ENCODE data around the gene ST8SIA6. TPM values are rescaled to one million over a fixed set of nuclear protein-coding genes. Genes with fewer than 3 reads are reported as not detected.

The ST8SIA6 gene
- total and polyA plus RNA-seq, 7 experiments from 2014 or later: 0.08 to 2.5 (median 0.56) TPM

DNA sequence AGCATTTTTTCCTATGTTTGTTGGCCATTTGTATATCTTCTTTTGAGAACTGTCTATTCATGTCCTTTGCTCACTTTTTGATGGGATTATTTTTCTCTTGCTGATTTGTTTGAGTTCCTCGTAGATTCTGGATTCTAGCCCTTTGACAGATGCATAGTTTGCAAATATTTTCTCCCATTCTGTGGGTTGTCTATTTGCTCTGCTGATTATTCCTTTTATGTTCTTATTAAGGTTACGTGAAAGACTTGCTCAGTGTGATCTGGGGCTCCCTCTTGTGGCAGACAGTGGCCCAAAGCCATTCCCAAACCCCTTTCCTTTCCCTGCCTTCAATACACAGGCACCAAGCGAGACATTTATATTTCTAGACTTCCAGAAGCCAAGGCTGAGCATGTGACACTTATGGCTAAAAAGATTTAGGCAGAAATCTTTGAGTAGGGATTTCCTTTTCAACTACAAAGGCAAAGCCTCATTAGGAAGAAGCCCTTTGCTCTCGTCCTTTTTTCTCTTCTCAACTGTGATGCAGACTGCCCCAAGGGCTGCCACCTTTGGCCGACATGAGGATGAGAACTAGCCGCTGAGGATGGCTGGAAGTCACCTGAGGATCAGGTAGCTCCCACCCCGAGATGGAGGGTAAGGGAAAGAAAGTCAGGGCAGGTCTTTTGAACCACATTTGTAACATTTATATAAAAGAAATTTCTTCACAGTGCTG lies 23.6 kb downstream of the ST8SIA6 start:
- Histone ChIP-seq H3K27ac (ENCODE audit: low read depth, low read length) (no peak overlapping the region), H3K4me1 (ENCODE audit: control insufficient read depth in 2 of 2, insufficient read depth in 2 of 2, low read length in 2 of 2) (peaks cover 37 to 43% of the 10 kb centered on the region in 2 donors), H3K27me3 (ENCODE audit: control insufficient read depth in 2 of 2, insufficient read depth in 2 of 2, low read length in 2 of 2) (no peaks in the 10 kb centered on the region), H3K9me3 (ENCODE audit: control insufficient read depth in 2 of 3, low read length in 3 of 3) (no peaks in the 10 kb centered on the region), H3K36me3 (ENCODE audit: control insufficient read depth in 2 of 3, insufficient read depth in 3 of 3, low read length in 3 of 3) (no peaks in the 10 kb centered on the region), H3K4me3 (ENCODE audit: low read length) (no peak overlapping the region)
- peaks cover 43 to 58% (median 53%) of the 10 kb centered on the region in 7 donors for H3K4me1 Mint-ChIP-seq
- H3K4me3 Mint-ChIP-seq: peak overlapping the region in 9 of 10 donors; percentile 11 to 81 (median 42)
- ChIA-PET POLR2A (interaction anchor here (1.8 to 8.2 kb wide), 2 partner anchors 17 to 22 kb away, joined by 9 to 200 read pairs; no protein-coding TSS in a partner anchor), CTCF (interaction anchor here (1.0 to 7.0 kb wide), 5 partner anchors 11 to 140 kb away, joined by 3 to 178 read pairs (median 5); no protein-coding TSS in a partner anchor)
- H3K9me3 Mint-ChIP-seq: no peaks in the 10 kb centered on the region
- ATAC-seq (peak; percentile 43), DNase-seq (peak in 8 of 9 donors; percentile 44 to 68 (median 60))
- H3K36me3 Mint-ChIP-seq: peaks cover 0 to 5% (median 0%) of the 10 kb centered on the region in 5 donors
- intact Hi-C loops (cut with micrococcal nuclease): loop anchor here (1.0 kb wide), 6 partner anchors 22 to 602 kb away; no protein-coding TSS in a partner anchor
- peak overlapping the region in 8 of 9 donors; percentile 20 to 97 (median 90) for H3K27ac Mint-ChIP-seq
- peaks cover 0 to 24% (median 0%) of the 10 kb centered on the region in 5 donors for H3K27me3 Mint-ChIP-seq

DNA sequence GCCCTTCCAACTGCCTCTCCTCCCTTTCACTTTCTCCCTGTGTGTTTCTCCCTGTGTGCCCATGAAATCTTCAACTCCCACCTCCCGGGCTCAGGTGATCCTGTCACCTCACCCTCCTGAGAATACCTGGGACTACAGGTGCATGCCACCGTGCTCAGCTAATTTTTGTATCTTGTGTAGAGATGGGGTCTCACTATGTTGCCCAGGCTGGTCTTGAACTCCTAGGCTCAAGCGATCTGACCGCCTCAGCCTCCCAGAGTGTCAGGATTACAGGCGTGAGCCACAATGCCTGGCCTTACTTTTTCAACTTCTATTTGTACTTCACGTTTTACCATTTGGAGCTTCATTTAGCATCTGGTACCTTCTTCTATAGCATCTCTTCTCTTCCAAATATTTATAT lies 24.9 kb downstream of the ST8SIA6 start:
- ChIA-PET POLR2A (interaction anchor here (1.0 to 8.2 kb wide), 10 partner anchors 9 to 612 kb away, joined by 3 to 200 read pairs (median 9); partner anchors contain the start of genes RSU1, ST8SIA6, STAM and VIM), CTCF (interaction anchor here (0.6 to 7.0 kb wide), 13 partner anchors 10 to 612 kb away, joined by 3 to 178 read pairs (median 4); partner anchors contain the start of gene RSU1)
- H3K36me3 ChIP-seq (ENCODE audit: control insufficient read depth in 2 of 3, insufficient read depth in 3 of 3, low read length in 3 of 3): no peaks in the 10 kb centered on the region
- intact Hi-C loops (cut with micrococcal nuclease): loop anchor here (2.0 to 10.0 kb wide), 12 partner anchors 23 to 1565 kb away; partner anchors contain the start of genes STAM (in 2 of the 2), ARL5B (in 1 of the 2), MINDY3 (in 1 of the 2) and NSUN6 (in 1 of the 2)
- DNase-seq (no peak), ATAC-seq (no peak)
- peak overlapping the region; percentile 67 for H3K27ac ChIP-seq (ENCODE audit: low read depth, low read length)
- H3K27ac Mint-ChIP-seq: peak overlapping the region; percentile 88 to 97 (median 92)
- no peaks in the 10 kb centered on the region for H3K27me3 ChIP-seq (ENCODE audit: control insufficient read depth in 2 of 2, insufficient read depth in 2 of 2, low read length in 2 of 2)
- peaks cover 52 to 71% (median 66%) of the 10 kb centered on the region in 7 donors for H3K4me1 Mint-ChIP-seq
- peaks cover 43 to 54% of the 10 kb centered on the region in 2 donors for H3K4me1 ChIP-seq (ENCODE audit: control insufficient read depth in 2 of 2, insufficient read depth in 2 of 2, low read length in 2 of 2)
- H3K4me3 Mint-ChIP-seq: peak overlapping the region; percentile 70 to 87 (median 79)
- H3K9me3 Mint-ChIP-seq: no peaks in the 10 kb centered on the region
- H3K9me3 ChIP-seq (ENCODE audit: control insufficient read depth in 2 of 3, low read length in 3 of 3): no peaks in the 10 kb centered on the region
- H3K27me3 Mint-ChIP-seq: peaks cover 0 to 19% (median 0%) of the 10 kb centered on the region in 5 donors
- H3K36me3 Mint-ChIP-seq: peaks cover 0 to 7% (median 0%) of the 10 kb centered on the region in 5 donors
- peak overlapping the region; percentile 44 for H3K4me3 ChIP-seq (ENCODE audit: low read length)

DNA sequence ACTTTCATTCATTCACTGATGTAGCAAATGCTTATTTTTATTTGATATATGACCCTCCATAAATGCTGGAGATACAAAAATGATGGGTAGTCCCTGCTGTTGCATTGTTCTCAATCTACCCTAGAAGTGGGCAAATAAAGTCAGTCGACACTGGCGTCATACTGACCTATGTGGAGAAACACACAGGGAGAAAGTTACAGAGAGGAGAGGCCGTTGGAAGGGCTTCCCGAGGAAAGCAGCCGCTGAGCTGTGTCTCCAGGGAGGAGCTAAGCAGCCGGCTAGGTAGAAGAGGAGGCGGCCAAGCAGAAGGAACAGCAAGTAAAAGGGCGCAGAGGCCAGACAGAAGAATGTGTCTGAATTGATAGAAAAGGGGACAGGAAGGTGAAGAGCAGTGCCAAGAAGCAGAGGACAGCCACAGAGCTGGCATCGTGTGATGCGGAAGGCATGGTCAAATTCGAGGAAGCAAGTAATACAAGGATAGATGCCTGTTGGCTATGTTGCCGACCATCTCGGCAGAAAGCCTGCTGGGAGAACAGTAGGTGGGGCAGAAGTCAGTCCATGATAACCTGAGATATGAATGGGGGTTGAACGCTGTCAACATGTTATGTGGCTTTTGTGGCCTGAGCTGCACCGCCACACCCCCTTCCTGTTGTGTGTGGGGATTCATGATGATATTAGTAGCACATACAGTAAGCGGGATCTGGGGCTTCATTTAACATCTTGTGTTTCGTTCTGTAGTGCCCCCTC lies 25.9 kb downstream of the ST8SIA6 start:
- Mint-ChIP-seq H3K4me3 (peak overlapping the region; percentile 70 to 87 (median 79)), H3K9me3 (no peaks in the 10 kb centered on the region), H3K36me3 (peaks cover 0 to 7% (median 0%) of the 10 kb centered on the region in 5 donors), H3K27me3 (peaks cover 0 to 12% (median 0%) of the 10 kb centered on the region in 5 donors), H3K4me1 (peaks cover 62 to 80% (median 76%) of the 10 kb centered on the region in 7 donors), H3K27ac (peak overlapping the region; percentile 88 to 97 (median 92))
- peak; percentile 25 to 88 (median 82) for DNase-seq
- peak; percentile 93 for ATAC-seq
- Histone ChIP-seq H3K27me3 (ENCODE audit: control insufficient read depth in 2 of 2, insufficient read depth in 2 of 2, low read length in 2 of 2) (no peaks in the 10 kb centered on the region), H3K9me3 (ENCODE audit: control insufficient read depth in 2 of 3, low read length in 3 of 3) (no peaks in the 10 kb centered on the region), H3K36me3 (ENCODE audit: control insufficient read depth in 2 of 3, insufficient read depth in 3 of 3, low read length in 3 of 3) (no peaks in the 10 kb centered on the region), H3K4me1 (ENCODE audit: control insufficient read depth in 2 of 2, insufficient read depth in 2 of 2, low read length in 2 of 2) (peaks cover 43 to 64% of the 10 kb centered on the region in 2 donors), H3K4me3 (ENCODE audit: low read length) (peak overlapping the region; percentile 44), H3K27ac (ENCODE audit: low read depth, low read length) (peak overlapping the region; percentile 67)
- intact Hi-C loops (cut with micrococcal nuclease): loop anchor here (1.0 to 10.0 kb wide), 14 partner anchors 24 to 1564 kb away; partner anchors contain the start of genes RSU1 (in 2 of the 2), STAM (in 2 of the 2), ARL5B (in 1 of the 2) and MINDY3 (in 1 of the 2)
- CTCF ChIA-PET: interaction anchor here (0.6 to 7.0 kb wide), 9 partner anchors 9 to 611 kb away, joined by 3 to 178 read pairs (median 4); partner anchors contain the start of gene RSU1
- POLR2A ChIA-PET: interaction anchor here (0.6 to 8.2 kb wide), 9 partner anchors 14 to 611 kb away, joined by 3 to 200 read pairs (median 9); partner anchors contain the start of genes RSU1, ST8SIA6, STAM and VIM

DNA sequence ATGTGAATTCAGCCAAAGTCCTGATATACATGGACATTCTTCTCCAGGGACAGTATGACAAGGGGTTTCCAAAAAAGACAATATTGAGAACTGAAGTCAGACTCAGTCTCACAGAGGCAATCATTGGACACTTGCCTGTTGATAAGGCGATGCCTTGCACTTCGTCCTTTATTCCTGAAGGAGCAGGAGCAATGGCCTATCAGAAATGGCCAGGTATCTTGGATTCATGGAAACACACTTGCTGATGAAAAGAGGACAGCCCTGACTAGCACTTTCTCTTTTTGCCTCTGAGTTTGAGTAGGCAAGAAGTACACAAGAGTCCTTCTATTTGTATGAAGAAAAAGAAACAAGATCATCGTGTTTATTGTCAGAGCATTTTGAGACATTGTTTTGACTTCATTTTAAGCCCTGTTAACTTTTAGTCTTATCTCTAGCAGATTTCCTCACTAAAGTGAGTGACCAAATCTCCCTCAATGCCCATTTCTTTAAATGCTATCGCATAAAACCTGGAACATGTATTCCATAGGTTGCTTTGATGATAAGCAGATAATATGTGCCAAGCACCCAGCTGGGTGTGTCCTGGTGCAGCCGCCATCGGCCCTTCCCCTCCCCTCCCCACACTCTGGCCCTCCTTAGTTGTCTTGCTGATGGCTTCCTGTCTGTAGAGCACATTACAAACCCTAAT lies 26.6 kb downstream of the ST8SIA6 start:
- no peaks in the 10 kb centered on the region for H3K36me3 ChIP-seq (ENCODE audit: control insufficient read depth in 2 of 3, insufficient read depth in 3 of 3, low read length in 3 of 3)
- Mint-ChIP-seq H3K36me3 (peaks cover 0 to 7% (median 0%) of the 10 kb centered on the region in 5 donors), H3K4me3 (peak overlapping the region; percentile 70 to 87 (median 79)), H3K4me1 (peaks cover 66 to 88% (median 83%) of the 10 kb centered on the region in 7 donors), H3K27ac (peak overlapping the region; percentile 88 to 97 (median 92)), H3K27me3 (peaks cover 0 to 9% (median 0%) of the 10 kb centered on the region in 5 donors), H3K9me3 (no peaks in the 10 kb centered on the region)
- no peak for ATAC-seq
- no peaks in the 10 kb centered on the region for H3K27me3 ChIP-seq (ENCODE audit: control insufficient read depth in 2 of 2, insufficient read depth in 2 of 2, low read length in 2 of 2)
- DNase-seq: peak in 1 of 9 donors; percentile 17
- peak overlapping the region; percentile 44 for H3K4me3 ChIP-seq (ENCODE audit: low read length)
- ChIA-PET POLR2A (interaction anchor here (0.5 to 8.2 kb wide), 6 partner anchors 12 to 402 kb away, joined by 3 to 200 read pairs (median 14); partner anchors contain the start of genes ST8SIA6 and VIM), CTCF (interaction anchor here (1.2 to 7.0 kb wide), 3 partner anchors 19 to 137 kb away, joined by 4 to 178 read pairs (median 12); no protein-coding TSS in a partner anchor)
- H3K4me1 ChIP-seq (ENCODE audit: control insufficient read depth in 2 of 2, insufficient read depth in 2 of 2, low read length in 2 of 2): peaks cover 43 to 69% of the 10 kb centered on the region in 2 donors
- H3K9me3 ChIP-seq (ENCODE audit: control insufficient read depth in 2 of 3, low read length in 3 of 3): no peaks in the 10 kb centered on the region
- H3K27ac ChIP-seq (ENCODE audit: low read depth, low read length): peak overlapping the region; percentile 67
- intact Hi-C loops (cut with micrococcal nuclease): loop anchor here (1.0 to 10.0 kb wide), 14 partner anchors 25 to 1563 kb away; partner anchors contain the start of genes RSU1 (in 2 of the 2), STAM (in 2 of the 2), ARL5B (in 1 of the 2) and MINDY3 (in 1 of the 2)

DNA sequence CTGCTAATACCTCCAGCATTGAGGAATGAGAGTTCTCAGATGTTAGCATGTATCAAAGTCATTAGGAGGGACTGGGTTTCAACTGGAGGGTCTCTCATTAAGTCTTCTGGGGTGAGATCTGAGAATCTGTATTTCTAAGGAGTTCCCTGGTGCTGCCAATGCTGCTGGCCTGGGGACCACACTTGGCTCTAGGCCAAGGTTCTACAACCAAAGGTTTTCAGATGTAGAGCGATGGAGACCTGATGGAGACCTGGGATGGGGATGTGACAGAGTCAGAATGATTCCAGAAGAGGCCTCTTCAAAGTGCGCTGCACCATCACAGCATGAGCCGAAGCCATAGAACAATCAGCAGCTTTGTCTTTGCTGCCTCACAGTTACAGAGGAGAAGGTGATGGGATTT lies 27.2 kb downstream of the ST8SIA6 start:
- H3K4me3 ChIP-seq (ENCODE audit: low read length): peak overlapping the region; percentile 44
- Mint-ChIP-seq H3K4me3 (peak overlapping the region; percentile 26 to 87 (median 79)), H3K27ac (peak overlapping the region; percentile 88 to 97 (median 92)), H3K4me1 (peaks cover 66 to 94% (median 89%) of the 10 kb centered on the region in 7 donors), H3K9me3 (no peaks in the 10 kb centered on the region), H3K36me3 (peaks cover 0 to 7% (median 0%) of the 10 kb centered on the region in 5 donors), H3K27me3 (peaks cover 0 to 6% (median 0%) of the 10 kb centered on the region in 5 donors)
- no peaks in the 10 kb centered on the region for H3K36me3 ChIP-seq (ENCODE audit: control insufficient read depth in 2 of 3, insufficient read depth in 3 of 3, low read length in 3 of 3)
- peak overlapping the region; percentile 67 for H3K27ac ChIP-seq (ENCODE audit: low read depth, low read length)
- DNase-seq: peak in 3 of 9 donors; percentile 10 to 21 (median 19)
- CTCF ChIA-PET: interaction anchor here (7.0 kb wide), 1 partner anchor 18 kb away, joined by 178 read pairs; no protein-coding TSS in a partner anchor
- no peaks in the 10 kb centered on the region for H3K27me3 ChIP-seq (ENCODE audit: control insufficient read depth in 2 of 2, insufficient read depth in 2 of 2, low read length in 2 of 2)
- no peak for ATAC-seq
- intact Hi-C loops (cut with micrococcal nuclease): loop anchor here (5.0 to 10.0 kb wide), 6 partner anchors 215 to 1562 kb away; partner anchors contain the start of genes ARL5B (in 1 of the 2), MINDY3 (in 1 of the 2), NSUN6 (in 1 of the 2) and PTER (in 1 of the 2)
- H3K9me3 ChIP-seq (ENCODE audit: control insufficient read depth in 2 of 3, low read length in 3 of 3): no peaks in the 10 kb centered on the region
- H3K4me1 ChIP-seq (ENCODE audit: control insufficient read depth in 2 of 2, insufficient read depth in 2 of 2, low read length in 2 of 2): peaks cover 43 to 75% of the 10 kb centered on the region in 2 donors
- POLR2A ChIA-PET: interaction anchor here (0.5 to 8.2 kb wide), 5 partner anchors 12 to 221 kb away, joined by 3 to 200 read pairs (median 20); partner anchors contain the start of genes ST8SIA6 and VIM
